CD4-positive, alpha-beta T cell treated with Interleukin-17A for 1 hour (primary cell): ENCODE measurements around the gene ANKRD34A.

Experiments used
- DNase-seq: peaks from one replicate; pipeline ENCODE4 v3.0.0-alpha.2; 2020

ANKRD34A gene

DNA sequence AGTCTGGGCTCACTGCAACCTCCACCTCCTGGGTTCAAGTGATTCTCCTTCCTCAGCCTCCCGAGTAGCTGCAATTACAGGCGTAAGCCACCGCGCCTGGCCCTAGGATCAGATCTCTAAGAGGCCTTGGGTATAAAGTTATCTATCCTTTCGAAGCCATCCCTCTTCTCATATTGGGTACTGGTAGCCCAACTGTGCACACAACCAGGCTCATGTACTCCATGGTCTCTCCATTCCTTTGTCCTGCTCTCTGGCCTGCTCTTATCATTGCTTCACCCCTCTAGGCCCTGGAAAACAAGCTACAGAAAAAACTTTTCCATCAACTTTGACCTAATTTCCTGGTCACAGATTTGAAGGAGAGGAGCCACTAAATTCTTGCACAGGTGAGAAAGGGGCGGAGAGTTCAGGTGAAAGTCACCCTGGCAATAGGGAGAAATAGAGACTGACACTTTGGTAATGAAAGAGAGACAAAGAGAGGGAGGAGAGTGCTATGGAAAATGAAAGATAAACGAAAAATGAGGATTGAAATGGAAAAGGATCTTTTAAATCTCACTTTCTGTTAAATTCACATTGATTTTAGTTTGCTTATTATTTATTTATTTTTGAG is 26.0 kb upstream of the ANKRD34A start:
- DNase-seq: peak; percentile 44

DNA sequence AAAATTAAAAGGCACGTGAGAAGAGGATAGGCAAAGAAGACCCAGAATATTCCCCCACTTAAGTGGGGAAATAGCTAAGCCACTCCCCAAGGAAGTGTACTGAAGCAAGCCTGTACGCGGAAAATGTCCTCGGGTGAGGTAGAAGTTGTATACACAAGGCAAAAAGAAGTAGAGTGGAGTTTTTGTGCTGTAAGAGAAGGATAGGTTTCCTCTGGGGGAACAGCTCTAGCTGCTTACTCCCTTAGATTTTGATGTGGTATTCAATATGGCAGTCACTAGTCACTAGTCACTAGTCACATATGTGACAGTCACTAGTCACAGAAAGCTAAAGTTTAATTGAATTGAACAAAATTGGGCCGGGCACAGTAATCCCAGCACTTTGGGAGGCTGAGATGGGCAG is 24.4 kb upstream of the ANKRD34A start:
- peak; percentile 47 for DNase-seq

- DNase-seq: no peak
Measured at GRCh38 chr1:145987926-145988325, 23.6 kb upstream of the ANKRD34A start.

DNA sequence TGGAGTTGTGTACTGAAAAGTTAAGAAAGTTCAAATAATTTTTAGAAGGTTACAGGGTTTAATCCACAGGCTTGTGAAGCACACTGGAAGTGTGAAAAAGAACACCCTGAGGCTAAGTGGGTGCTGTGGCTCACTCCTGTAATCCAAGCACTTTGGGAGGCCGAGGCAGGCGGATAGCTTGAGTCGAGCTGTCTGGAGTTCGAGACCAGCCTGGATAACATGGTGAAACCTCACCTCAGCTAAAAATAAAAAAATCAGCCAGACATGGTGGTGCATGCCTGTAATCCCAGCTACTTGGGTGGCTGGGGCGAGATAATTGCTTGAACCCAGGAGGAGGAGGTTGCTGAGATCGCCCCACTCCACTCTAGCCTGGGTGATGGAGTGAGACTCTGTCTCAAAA is 22.2 kb upstream of the ANKRD34A start:
- no peak for DNase-seq

GRCh38 chr1:145985502-145986439 is 21.4 kb upstream of the ANKRD34A start:
- DNase-seq: no peak

DNA sequence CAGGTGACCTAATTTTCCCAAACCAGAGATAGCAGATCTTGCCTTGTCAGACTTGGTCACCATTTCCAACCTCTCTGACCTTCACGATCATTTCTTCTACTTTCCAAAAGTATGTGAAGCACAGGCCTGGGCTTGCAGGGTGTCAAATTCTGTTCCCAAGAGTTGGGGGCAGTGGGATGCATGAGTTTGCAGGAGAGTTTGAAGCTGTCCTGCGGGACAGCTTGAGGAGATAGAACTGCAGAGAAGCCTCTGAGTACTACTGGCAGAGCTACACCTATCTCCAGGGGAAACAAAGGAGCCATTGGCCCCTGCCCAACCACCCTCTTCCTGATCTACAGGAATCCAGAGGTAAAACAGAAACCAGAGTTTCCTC is 20.7 kb upstream of the ANKRD34A start:
- DNase-seq: no peak

DNA sequence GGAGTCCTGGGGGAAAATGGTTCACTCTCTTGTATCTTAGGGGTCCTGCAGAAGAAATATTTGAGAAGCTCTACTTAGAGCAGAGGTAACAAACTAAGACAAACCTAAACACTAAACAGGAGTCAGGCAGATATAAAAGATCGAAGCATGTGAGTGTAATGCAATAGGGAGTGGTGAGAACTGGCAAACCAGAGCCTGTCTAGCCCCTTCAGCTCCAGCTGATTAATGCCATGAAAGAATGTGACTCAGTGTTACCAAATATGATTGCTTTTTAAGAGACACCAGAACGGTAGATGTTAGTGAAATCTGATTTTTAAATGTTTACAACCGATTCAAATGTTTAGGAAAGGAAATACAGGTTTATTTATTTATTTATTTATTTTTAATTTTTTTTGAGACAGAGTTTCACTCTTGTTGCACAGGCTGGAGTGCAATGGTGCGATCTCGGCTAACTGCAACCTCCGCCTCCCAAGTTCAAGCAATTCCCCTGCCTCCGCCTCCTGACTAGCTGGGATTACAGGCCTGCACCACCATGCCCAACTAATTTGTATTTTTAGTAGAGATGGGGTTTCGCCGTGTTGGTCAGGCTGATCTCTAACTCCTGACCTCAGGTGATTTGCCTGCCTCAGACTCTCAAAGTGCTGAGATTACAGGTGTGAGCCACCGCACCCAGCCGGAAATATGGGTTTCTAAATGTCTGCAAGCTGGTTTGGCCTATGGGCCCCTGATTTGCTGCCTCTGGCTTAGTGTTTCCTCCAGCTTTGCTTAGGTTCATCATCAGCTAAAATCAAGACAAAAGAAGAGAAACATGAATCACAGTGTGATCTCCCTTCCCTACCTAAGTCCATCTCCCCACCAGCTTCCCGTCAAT is 19.8 kb upstream of the ANKRD34A start:
- peak; percentile 65 for DNase-seq

DNA sequence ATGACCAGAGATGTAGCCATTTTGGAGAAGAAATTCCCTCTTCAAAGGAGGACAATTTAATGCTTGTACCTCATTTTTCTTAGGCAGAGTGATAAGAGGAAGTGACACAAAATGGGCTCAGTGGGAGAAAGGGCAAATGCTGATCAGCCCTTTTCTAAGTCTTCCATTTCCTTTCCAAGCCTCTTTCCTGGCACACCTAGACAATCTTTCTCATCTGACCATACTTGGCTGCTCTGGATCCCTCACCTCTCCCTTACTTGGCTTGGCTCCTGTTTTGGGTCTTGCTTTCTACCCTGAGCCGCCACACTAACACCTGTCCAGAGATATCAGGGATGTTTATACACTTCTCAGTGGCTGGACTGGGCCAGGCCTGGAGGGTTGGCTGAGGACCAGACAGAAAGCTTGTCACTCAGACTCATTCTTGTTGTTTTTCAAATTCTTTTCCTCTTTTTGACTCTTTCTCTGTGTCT is 18.9 kb upstream of the ANKRD34A start:
- no peak for DNase-seq

- no peak for DNase-seq
Measured at GRCh38 chr1:145982010-145982723, 17.8 kb upstream of the ANKRD34A start.

DNA sequence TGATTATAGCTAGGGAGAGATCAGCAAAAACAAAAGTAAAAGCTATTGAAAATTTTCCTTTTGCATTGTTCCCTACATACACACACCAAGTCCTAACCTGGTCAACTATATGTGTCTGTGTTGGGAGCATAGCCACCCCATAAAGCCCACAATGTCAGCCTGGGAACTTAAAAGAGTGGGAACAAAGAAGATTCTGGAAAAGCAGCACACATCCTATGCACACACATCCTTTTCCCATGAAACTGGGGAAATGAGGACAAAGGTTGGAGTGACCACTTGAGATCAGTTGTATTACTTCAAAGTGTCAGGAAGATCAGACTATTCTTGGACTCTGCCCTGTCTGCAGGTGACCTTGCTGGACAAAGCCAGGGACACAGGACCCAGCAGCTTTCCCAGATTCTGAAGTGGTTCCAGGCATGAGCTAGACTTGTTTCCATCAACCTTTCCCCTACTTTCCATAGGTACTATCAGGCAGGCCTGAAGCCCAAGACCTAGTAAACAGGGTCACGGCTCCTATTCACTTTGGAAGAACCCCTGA is 16.2 kb upstream of the ANKRD34A start:
- DNase-seq: peak; percentile 8

DNA sequence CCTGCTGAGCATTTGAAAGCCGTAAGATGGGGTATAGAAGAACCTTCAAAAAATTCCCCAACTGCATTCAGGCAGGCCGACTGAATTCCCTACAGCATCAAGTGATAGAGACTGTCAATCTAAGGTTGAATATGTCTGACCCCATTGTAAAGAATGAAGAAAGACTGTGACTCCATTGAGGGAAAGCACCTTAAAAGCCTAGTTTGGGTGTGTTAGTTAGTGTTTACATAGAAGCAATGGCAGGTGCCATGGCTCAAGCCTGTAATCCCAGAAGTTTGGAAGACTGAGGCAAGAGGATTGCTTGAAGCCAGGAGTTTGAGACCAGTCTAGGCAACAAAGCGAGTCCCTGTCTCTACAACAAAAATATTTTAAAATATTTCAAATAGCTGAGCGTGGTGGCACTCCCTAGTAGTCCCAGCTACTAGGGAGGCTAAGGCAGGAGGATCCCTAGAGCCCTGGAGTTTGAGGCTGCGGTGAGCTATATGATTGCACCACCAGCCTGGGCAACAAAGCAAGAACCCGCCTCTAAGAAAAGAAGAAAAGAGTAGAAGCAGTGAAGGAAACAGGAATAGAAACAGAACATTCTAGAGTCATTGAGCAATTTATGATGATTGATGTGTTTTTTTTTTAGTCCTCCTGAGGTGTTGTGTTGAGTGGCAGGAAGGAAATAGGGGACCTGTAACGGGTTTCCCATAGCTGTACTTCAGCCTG is 15.5 kb upstream of the ANKRD34A start:
- DNase-seq: peak; percentile 69

GRCh38 chr1:145978854-145979745 is 14.7 kb upstream of the ANKRD34A start:
- DNase-seq: peak; percentile 95

DNA sequence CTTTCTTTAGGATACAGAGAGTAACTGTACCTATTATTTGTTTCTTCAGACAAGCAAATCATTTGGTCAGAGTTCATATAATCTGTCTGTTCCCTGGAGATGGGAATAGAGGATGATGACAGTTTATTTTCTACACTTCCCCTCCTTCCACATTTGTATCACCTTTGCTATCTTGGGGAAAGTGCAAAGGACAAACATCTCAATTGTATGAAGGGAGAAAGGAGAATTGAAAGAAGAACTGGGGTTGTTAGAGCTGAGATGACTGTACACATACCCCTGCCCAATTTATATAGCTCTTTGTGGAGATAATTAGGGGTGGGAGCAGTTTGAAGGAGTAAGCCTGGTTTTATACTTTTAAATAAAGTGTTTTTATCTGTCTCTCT is 14.1 kb upstream of the ANKRD34A start:
- DNase-seq: no peak

GRCh38 chr1:145977486-145978470 is 13.4 kb upstream of the ANKRD34A start:
- DNase-seq: peak; percentile 89

DNA sequence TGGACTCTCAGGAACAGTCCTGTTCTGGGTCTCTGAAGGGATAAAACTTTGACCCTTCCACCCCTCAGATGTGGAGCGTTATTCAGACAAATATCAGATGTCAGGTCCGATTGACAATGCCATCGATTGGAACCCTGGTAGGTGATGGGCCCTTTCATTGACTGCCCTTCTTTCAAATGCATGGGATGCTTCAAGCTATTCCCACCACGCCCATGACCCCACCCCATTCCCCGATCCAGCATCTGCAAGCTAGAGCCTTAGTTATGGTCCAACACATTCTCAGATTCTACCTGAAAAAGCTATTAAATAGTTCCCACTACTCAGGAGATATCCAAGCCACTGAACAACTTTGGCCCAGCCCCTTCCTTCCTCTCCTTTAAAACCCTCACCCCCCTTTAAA is 12.6 kb upstream of the ANKRD34A start:
- DNase-seq: no peak

GRCh38 chr1:145975216-145975615 is 10.8 kb upstream of the ANKRD34A start:
- DNase-seq: no peak

DNA sequence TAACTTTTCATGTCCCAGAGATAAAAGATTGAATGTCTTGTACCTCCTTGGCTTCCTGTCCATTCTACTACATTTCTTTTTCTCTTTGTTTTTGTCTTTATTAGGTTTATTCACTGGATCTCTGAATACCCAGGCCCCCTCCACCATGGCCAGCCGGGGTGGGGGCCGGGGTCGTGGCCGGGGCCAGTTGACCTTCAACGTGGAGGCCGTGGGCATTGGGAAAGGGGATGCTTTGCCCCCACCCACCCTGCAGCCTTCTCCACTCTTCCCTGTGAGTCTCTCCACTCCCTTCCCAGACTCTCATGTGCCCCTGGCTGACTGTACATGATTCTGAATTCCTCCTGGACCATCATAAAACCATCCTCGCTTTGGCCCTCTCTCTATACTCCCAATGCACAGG is 10.3 kb upstream of the ANKRD34A start:
- no peak for DNase-seq

DNA sequence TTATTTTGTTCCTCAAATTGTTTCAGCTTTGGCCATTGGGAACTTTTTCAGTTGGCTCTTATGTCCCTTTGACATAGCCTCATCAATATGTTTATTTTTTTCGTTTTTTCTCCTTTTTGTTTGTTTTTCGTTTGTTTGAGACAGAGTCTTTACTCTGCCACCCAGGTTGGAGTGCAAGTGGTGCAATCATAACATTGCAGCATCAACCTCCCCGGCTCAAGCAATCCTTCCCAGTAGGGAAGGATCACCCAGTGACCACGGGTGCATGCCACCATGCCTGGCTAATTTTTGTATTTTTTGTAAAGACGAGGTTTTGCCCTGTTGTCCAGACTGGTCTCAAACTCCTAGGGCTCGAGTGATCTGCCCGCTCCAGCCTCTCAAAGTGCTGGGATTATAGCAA is 8.2 kb upstream of the ANKRD34A start:
- no peak for DNase-seq

- no peak for DNase-seq
Measured at GRCh38 chr1:145967288-145967687, 2.9 kb upstream of the ANKRD34A start.
